Hepatocyte (in vitro differentiated cells): Measurements from ENCODE around the gene JAKMIP1. TPM values are rescaled to one million over a fixed set of nuclear protein-coding genes. Genes with fewer than 3 reads are reported as not detected.

ENCODE experiments used
- DNase-seq: peaks from one replicate; pipeline ENCODE4 v3.0.0-alpha.2; 2016; ENCODE audit warnings: low spot score
- H2AFZ ChIP-seq: fragments of 200-600 bp; sonication (generic); 2 replicates; pipeline ENCODE4 v1.6.0; 2016; ENCODE audit warnings: antibody characterized with exemption, mild to moderate bottlenecking
- H3K27ac ChIP-seq: fragments of 200-600 bp; sonication (generic); 2 replicates; pipeline ENCODE4 v1.5.1; 2016; ENCODE audit warnings: mild to moderate bottlenecking
- H3K27me3 ChIP-seq: fragments of 200-600 bp; sonication (generic); 2 replicates; pipeline ENCODE4 v1.6.1; 2016
- H3K36me3 ChIP-seq: fragments of 200-600 bp; sonication (generic); replicated peaks from 2 replicates; pipeline ENCODE4 v1.5.1; 2016; ENCODE audit warnings: low read depth; ENCODE audit not compliant: insufficient read depth
- H3K4me1 ChIP-seq: fragments of 200-600 bp; sonication (generic); 2 replicates; pipeline ENCODE4 v1.5.1; 2016; ENCODE audit warnings: mild to moderate bottlenecking, moderate library complexity; ENCODE audit not compliant: insufficient read depth
- H3K4me2 ChIP-seq: fragments of 200-600 bp; sonication (generic); 2 replicates; pipeline ENCODE4 v1.6.0; 2016
- H3K4me3 ChIP-seq: fragments of 200-600 bp; sonication (generic); 2 replicates; pipeline ENCODE4 v1.5.1; 2016; ENCODE audit warnings: mild to moderate bottlenecking
- H3K79me2 ChIP-seq: fragments of 200-600 bp; sonication (generic); 2 replicates; pipeline ENCODE4 v1.6.0; 2017; ENCODE audit warnings: mild to moderate bottlenecking
- H3K9me2 ChIP-seq: fragments of 200-600 bp; sonication (generic); replicated peaks from 2 replicates; pipeline ENCODE4 v1.6.0; 2017; ENCODE audit warnings: mild to moderate bottlenecking; ENCODE audit not compliant: insufficient read depth
- H3K9me3 ChIP-seq: fragments of 200-600 bp; sonication (generic); 2 replicates; pipeline ENCODE4 v1.5.1; 2016; ENCODE audit warnings: low read depth, mild to moderate bottlenecking
- H4K20me1 ChIP-seq: fragments of 200-600 bp; sonication (generic); 2 replicates; pipeline ENCODE4 v1.6.0; 2016; ENCODE audit warnings: mild to moderate bottlenecking; ENCODE audit not compliant: insufficient read depth, poor library complexity, severe bottlenecking
- CTCF ChIP-seq: fragments of 200-600 bp; sonication (generic); IDR thresholded peaks from 2 replicates; pipeline ENCODE4 v1.5.1; 2016; ENCODE audit warnings: antibody characterized with exemption, mild to moderate bottlenecking; ENCODE audit not compliant: poor library complexity
- EZH2 ChIP-seq: fragments of 200-600 bp; sonication (generic); IDR thresholded peaks from 2 replicates; pipeline ENCODE4 v1.6.1; 2016; ENCODE audit warnings: antibody characterized with exemption, mild to moderate bottlenecking, borderline replicate concordance
- EZH2phosphoT487 ChIP-seq: fragments of 200-600 bp; sonication (generic); IDR thresholded peaks from one replicate; pipeline ENCODE4 v1.6.1; 2018; ENCODE audit warnings: antibody characterized with exemption, mild to moderate bottlenecking, low read depth, moderate library complexity; ENCODE audit not compliant: unreplicated experiment, severe bottlenecking
- WGBS: methylation state at CpG from one replicate; pipeline ENCODE4 v1.1.6; 2016; ENCODE audit warnings: low lambda C conversion rate; ENCODE audit errors: missing lambda C conversion rate; 5-methylcytosine and 5-hydroxymethylcytosine counted together
- polyA plus RNA-seq: library from polyadenylated mRNA; unstranded; fragments of >200 nt; fragmentation: Nextera tagmentation; extraction: Ambion mirVana; gene quantifications from 2 replicates; pipeline ENCODE4 v1.2.1, GENCODE V29; 2016
- total RNA-seq: library from RNA; depleted of rRNA; stranded (reverse); fragments of >200 nt; gene quantifications from 2 replicates; pipeline ENCODE4 v1.2.3, GENCODE V29; 2014

JAKMIP1 gene
- total and polyA plus RNA-seq, 2 experiments from 2014 or later: not detected

- Histone ChIP-seq H3K4me3 (no peak overlapping the region), H3K4me2 (no peak overlapping the region), H3K27me3 (no peaks in the 10 kb centered on the region), H3K9me3 (no peaks in the 10 kb centered on the region), H3K4me1 (no peaks in the 10 kb centered on the region), H3K79me2 (no peaks in the 10 kb centered on the region), H3K9me2 (no peaks in the 10 kb centered on the region), H4K20me1 (no peaks in the 10 kb centered on the region), H2AFZ (no peak overlapping the region), H3K36me3 (no peaks in the 10 kb centered on the region), H3K27ac (no peak overlapping the region)
- 54% methylated on average over 13 of the region's 13 CpGs for WGBS
- TF ChIP-seq CTCF (peak; percentile 27), EZH2phosphoT487 (no peak)
- peak; percentile 77 for DNase-seq
These were observed 90.3 kb downstream of the JAKMIP1 start for GRCh38 chr4:6109842-6110560.

GRCh38 chr4:6107886-6108285, 92.5 kb downstream of the JAKMIP1 start:
- DNase-seq: no peak

DNA sequence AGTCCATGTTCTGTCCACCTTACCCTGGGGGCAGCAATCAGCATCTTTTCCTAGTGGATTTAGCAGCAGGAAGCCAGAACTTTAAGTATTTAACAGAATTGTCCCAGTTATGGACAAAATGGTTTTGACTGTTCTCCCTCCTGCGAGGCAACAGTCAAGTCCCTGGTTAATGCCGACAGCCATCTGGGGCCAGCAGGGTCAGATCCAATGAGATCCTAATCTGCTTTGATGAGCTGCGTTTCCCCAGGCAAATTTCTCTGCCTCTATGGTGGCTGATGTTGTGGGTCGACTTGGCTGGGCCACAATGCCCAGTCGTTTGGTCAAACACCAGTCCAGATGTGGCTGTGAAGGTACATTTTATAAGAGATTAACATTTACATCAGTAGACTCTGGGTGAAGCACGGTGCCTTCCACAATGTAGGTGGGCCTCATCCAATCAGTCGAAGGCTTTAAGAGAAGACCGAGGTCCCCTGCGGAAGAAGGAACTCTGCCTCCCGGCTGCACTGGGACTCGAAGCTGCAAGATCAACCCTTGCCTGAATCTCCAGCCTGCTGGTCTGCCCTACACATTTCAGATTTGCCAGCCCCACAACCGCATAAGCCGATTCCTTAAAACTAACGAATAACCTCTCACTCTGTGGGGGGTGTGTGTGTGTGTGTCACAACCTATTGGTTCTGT, 93.1 kb downstream of the JAKMIP1 start:
- no peaks in the 10 kb centered on the region for H3K4me1 ChIP-seq
- no peaks in the 10 kb centered on the region for H3K9me3 ChIP-seq
- no peaks in the 10 kb centered on the region for H4K20me1 ChIP-seq
- no peak overlapping the region for H3K4me3 ChIP-seq
- WGBS: 82% methylated on average over 14 of the region's 14 CpGs
- no peaks in the 10 kb centered on the region for H3K36me3 ChIP-seq
- TF ChIP-seq CTCF (no peak), EZH2phosphoT487 (no peak), EZH2 (no peak)
- no peak overlapping the region for H2AFZ ChIP-seq
- peaks cover 2% of the 10 kb centered on the region for H3K27me3 ChIP-seq
- H3K79me2 ChIP-seq: no peaks in the 10 kb centered on the region
- no peaks in the 10 kb centered on the region for H3K9me2 ChIP-seq
- DNase-seq: no peak
- H3K4me2 ChIP-seq: no peak overlapping the region
- H3K27ac ChIP-seq: no peak overlapping the region

More at GRCh38 chr4:6107886-6108285, 92.5 kb downstream of the JAKMIP1 start:
- H4K20me1 ChIP-seq: no peaks in the 10 kb centered on the region
- H3K4me3 ChIP-seq: no peak overlapping the region
- H3K27me3 ChIP-seq: peaks cover 2% of the 10 kb centered on the region
- H3K9me2 ChIP-seq: no peaks in the 10 kb centered on the region
- H3K79me2 ChIP-seq: no peaks in the 10 kb centered on the region
- H3K4me1 ChIP-seq: no peaks in the 10 kb centered on the region
- no peaks in the 10 kb centered on the region for H3K36me3 ChIP-seq
- TF ChIP-seq EZH2phosphoT487: no peak
- no peak for TF ChIP-seq EZH2
- TF ChIP-seq CTCF: no peak
- no peaks in the 10 kb centered on the region for H3K9me3 ChIP-seq
- H3K27ac ChIP-seq: no peak overlapping the region
- H3K4me2 ChIP-seq: no peak overlapping the region
- H2AFZ ChIP-seq: no peak overlapping the region
- 85% methylated on average over 4 of the region's 4 CpGs for WGBS
